GM08714 (cell line): Measurements from ENCODE around the gene MMD.
"Not testable (repeated sequence)": the region's sequence is repeated elsewhere in the genome, so short reads cannot be mapped to it uniquely, and the experiment has no call there.

Experiments
- H3K4me3 ChIP-seq: fragments of 200-500 bp; sonication (Bioruptor generic); 2 replicates; pipeline ENCODE4 v1.5.1; 2014; ENCODE audit warnings: mild to moderate bottlenecking, low read length, inconsistent platforms
- ZNF274 ChIP-seq: IDR thresholded peaks from 2 replicates; pipeline ENCODE4 v1.6.1; 2012; ENCODE audit warnings: mild to moderate bottlenecking, low read depth, low read length

MMD gene

GRCh38 chr17:55402374-55402773 lies 19.3 kb downstream of the MMD start:
- H3K4me3 ChIP-seq: no peak overlapping the region
- TF ChIP-seq ZNF274: no peak

GRCh38 chr17:55398689-55399088 lies 22.9 kb downstream of the MMD start:
- no peak overlapping the region for H3K4me3 ChIP-seq
- TF ChIP-seq ZNF274: no peak

GRCh38 chr17:55395803-55396505 lies 25.7 kb downstream of the MMD start:
- TF ChIP-seq ZNF274: no peak
- H3K4me3 ChIP-seq: no peak overlapping the region

- no peak for TF ChIP-seq ZNF274
- H3K4me3 ChIP-seq: no peak overlapping the region
Measured at GRCh38 chr17:55394357-55395021, 27.1 kb downstream of the MMD start.

- H3K4me3 ChIP-seq: no peak overlapping the region
- TF ChIP-seq ZNF274: no peak
Measured at GRCh38 chr17:55391764-55392467, 29.7 kb downstream of the MMD start.

- no peak for TF ChIP-seq ZNF274
- no peak overlapping the region for H3K4me3 ChIP-seq
Measured at GRCh38 chr17:55391244-55391757, 30.3 kb downstream of the MMD start.

- no peak overlapping the region for H3K4me3 ChIP-seq
- no peak for TF ChIP-seq ZNF274
Measured at GRCh38 chr17:55390364-55390977, 31.2 kb downstream of the MMD start.

GRCh38 chr17:55389715-55390114 lies 31.9 kb downstream of the MMD start:
- H3K4me3 ChIP-seq: not testable (repeated sequence)

- no peak overlapping the region for H3K4me3 ChIP-seq
- no peak for TF ChIP-seq ZNF274
Measured at GRCh38 chr17:55388842-55389241, 32.8 kb downstream of the MMD start.

GRCh38 chr17:55386796-55387332 lies 34.8 kb downstream of the MMD start:
- TF ChIP-seq ZNF274: no peak
- no peak overlapping the region for H3K4me3 ChIP-seq

GRCh38 chr17:55384643-55385232 lies 36.9 kb downstream of the MMD start:
- no peak overlapping the region for H3K4me3 ChIP-seq
- TF ChIP-seq ZNF274: no peak

- TF ChIP-seq ZNF274: no peak
- no peak overlapping the region for H3K4me3 ChIP-seq
Measured at GRCh38 chr17:55383771-55384642, 37.6 kb downstream of the MMD start.
